Measurements from ENCODE around the gene ZNF396. TPM values are rescaled to one million over a fixed set of nuclear protein-coding genes. Genes with fewer than 3 reads are reported as not detected.

Gene ZNF396
- total RNA-seq, 2 experiments from 2014 or later = 0.38 TPM

- Mint-ChIP-seq H3K27me3 (no peaks in the 10 kb centered on the region), H3K9me3 (no peaks in the 10 kb centered on the region), H3K4me1 (ENCODE audit: low read depth) (peaks cover 36% of the 10 kb centered on the region), H3K36me3 (ENCODE audit: low read depth) (peaks cover 17% of the 10 kb centered on the region), H3K27ac (peak overlapping the region; percentile 95), H3K4me3 (peak overlapping the region; percentile 92)
- intact Hi-C loops (cut with micrococcal nuclease) = loop anchor here (5.0 to 10.0 kb wide), 2 partner anchors 103 to 300 kb away; partner anchors contain the start of genes MAPRE2 and ZNF397
- CTCF ChIA-PET = interaction anchor here (0.9 to 3.4 kb wide), 7 partner anchors 10 to 315 kb away, joined by 3 to 21 read pairs (median 4); no protein-coding TSS in a partner anchor
- TF ChIP-seq, protein P1, sequence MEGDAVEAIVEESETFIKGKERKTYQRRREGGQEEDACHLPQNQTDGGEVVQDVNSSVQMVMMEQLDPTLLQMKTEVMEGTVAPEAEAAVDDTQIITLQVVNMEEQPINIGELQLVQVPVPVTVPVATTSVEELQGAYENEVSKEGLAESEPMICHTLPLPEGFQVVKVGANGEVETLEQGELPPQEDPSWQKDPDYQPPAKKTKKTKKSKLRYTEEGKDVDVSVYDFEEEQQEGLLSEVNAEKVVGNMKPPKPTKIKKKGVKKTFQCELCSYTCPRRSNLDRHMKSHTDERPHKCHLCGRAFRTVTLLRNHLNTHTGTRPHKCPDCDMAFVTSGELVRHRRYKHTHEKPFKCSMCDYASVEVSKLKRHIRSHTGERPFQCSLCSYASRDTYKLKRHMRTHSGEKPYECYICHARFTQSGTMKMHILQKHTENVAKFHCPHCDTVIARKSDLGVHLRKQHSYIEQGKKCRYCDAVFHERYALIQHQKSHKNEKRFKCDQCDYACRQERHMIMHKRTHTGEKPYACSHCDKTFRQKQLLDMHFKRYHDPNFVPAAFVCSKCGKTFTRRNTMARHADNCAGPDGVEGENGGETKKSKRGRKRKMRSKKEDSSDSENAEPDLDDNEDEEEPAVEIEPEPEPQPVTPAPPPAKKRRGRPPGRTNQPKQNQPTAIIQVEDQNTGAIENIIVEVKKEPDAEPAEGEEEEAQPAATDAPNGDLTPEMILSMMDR (IDR thresholded peaks at IDR 0.05) = no peak
- no peak for ATAC-seq
- POLR2A ChIA-PET = interaction anchor here (0.6 to 1.9 kb wide), 6 partner anchors 11 to 110 kb away, joined by 3 to 9 read pairs (median 4); partner anchors contain the start of gene ZSCAN30
- no peak for DNase-seq
Observed at GRCh38 chr18:35344736-35345459, 32.2 kb downstream of the ZNF396 start.

GRCh38 chr18:35343936-35344735 is 33.0 kb downstream of the ZNF396 start, which contains the start of gene ZNF24:
TSS of gene ZNF24 (minus strand) at chr18:35344420. CDS start at chr18:35340650, 3,770 bp downstream.
- Mint-ChIP-seq H3K4me3 (peak within 1 kb of the TSS; percentile 92), H3K9me3 (no peaks in the 10 kb centered on the region), H3K36me3 (ENCODE audit: low read depth) (peaks cover 25% of the 10 kb centered on the region), H3K4me1 (ENCODE audit: low read depth) (peaks cover 44% of the 10 kb centered on the region), H3K27me3 (no peaks in the 10 kb centered on the region), H3K27ac (peak within 1 kb of the TSS; percentile 95)
- peak; percentile 94 for ATAC-seq
- DNase-seq = peak; percentile 96
- intact Hi-C loops (cut with micrococcal nuclease) = loop anchor here (5.0 to 10.0 kb wide), 2 partner anchors 102 to 299 kb away; partner anchors contain the start of genes MAPRE2 and ZNF397
- CTCF ChIA-PET = interaction anchor here (0.9 to 3.4 kb wide), 5 partner anchors 9 to 113 kb away, joined by 3 to 21 read pairs (median 4); no protein-coding TSS in a partner anchor
- TF ChIP-seq, protein P1 (IDR thresholded peaks at IDR 0.05) = no peak
- POLR2A ChIA-PET = interaction anchor here (0.6 to 1.9 kb wide), 7 partner anchors 10 to 110 kb away, joined by 3 to 9 read pairs (median 3); partner anchors contain the start of gene ZSCAN30

DNA sequence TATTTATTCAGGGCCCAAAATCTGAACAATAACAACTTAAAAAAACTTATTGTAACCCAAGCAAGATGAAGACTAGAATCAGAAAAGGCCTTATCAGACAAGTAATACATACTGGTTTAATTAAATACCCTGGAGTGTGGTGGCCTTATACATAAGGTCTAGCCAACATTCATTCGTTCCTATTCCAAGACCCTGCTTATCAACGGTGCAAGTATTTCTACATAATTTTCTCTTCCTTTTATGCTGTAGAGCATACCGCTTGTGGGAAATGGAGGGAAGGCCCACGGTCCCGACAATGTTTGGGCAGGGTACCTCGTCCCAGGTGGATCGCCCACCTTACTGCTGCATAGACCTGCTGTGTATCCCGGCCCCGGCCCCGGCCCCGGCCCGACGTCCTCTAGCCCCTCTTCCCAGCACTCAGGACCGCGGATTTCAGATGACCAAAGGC is 33.6 kb downstream of the ZNF396 start:
- ATAC-seq (peak; percentile 3), DNase-seq (no peak)
- H3K9me3 Mint-ChIP-seq = no peaks in the 10 kb centered on the region
- peak overlapping the region; percentile 95 for H3K27ac Mint-ChIP-seq
- H3K4me1 Mint-ChIP-seq (ENCODE audit: low read depth) = peaks cover 49% of the 10 kb centered on the region
- TF ChIP-seq, protein P1 (IDR thresholded peaks at IDR 0.05) = no peak
- POLR2A ChIA-PET = interaction anchor here (0.7 to 1.9 kb wide), 5 partner anchors 54 to 109 kb away, joined by 3 to 9 read pairs (median 3); partner anchors contain the start of gene ZSCAN30
- intact Hi-C loops (cut with micrococcal nuclease) = loop anchor here (5.0 to 10.0 kb wide), 2 partner anchors 101 to 299 kb away; partner anchors contain the start of genes MAPRE2 and ZNF397
- H3K27me3 Mint-ChIP-seq = no peaks in the 10 kb centered on the region
- H3K4me3 Mint-ChIP-seq = peak overlapping the region; percentile 92
- CTCF ChIA-PET = interaction anchor here (0.9 to 1.3 kb wide), 2 partner anchors 9 to 43 kb away, joined by 4 read pairs; no protein-coding TSS in a partner anchor
- peaks cover 30% of the 10 kb centered on the region for H3K36me3 Mint-ChIP-seq (ENCODE audit: low read depth)

- ChIA-PET CTCF (interaction anchor here (0.6 kb wide), 2 partner anchors 144 to 351 kb away, joined by 3 read pairs; no protein-coding TSS in a partner anchor), POLR2A (no interaction called here)
- ATAC-seq (no peak), DNase-seq (no peak)
- no peak overlapping the region for H3K4me3 Mint-ChIP-seq
- H3K9me3 Mint-ChIP-seq = no peaks in the 10 kb centered on the region
- TF ChIP-seq, protein P1 (IDR thresholded peaks at IDR 0.05) = no peak
- H3K4me1 Mint-ChIP-seq (ENCODE audit: low read depth) = peaks cover 51% of the 10 kb centered on the region
- H3K27me3 Mint-ChIP-seq = no peaks in the 10 kb centered on the region
- H3K27ac Mint-ChIP-seq = peak overlapping the region; percentile 55
- intact Hi-C loops (cut with micrococcal nuclease) = no loop called here
- peaks cover 79% of the 10 kb centered on the region for H3K36me3 Mint-ChIP-seq (ENCODE audit: low read depth)
Observed at GRCh38 chr18:35337286-35337685, 39.9 kb downstream of the ZNF396 start.
